GM23248 (cell line): ENCODE results near the gene FAM110A.

ENCODE experiments used
- EZH2 ChIP-seq: fragments of 200-600 bp; sonication (generic); IDR thresholded peaks from 2 replicates; pipeline ENCODE4 v1.6.1; 2018; ENCODE audit warnings: antibody characterized with exemption, mild to moderate bottlenecking; ENCODE audit not compliant: insufficient read depth, poor library complexity, severe bottlenecking
- EZH2phosphoT487 ChIP-seq: fragments of 200-600 bp; sonication (generic); IDR thresholded peaks from 2 replicates; pipeline ENCODE4 v1.6.1; 2018; ENCODE audit warnings: antibody characterized with exemption, moderate library complexity, mild to moderate bottlenecking, low read depth; ENCODE audit not compliant: insufficient read depth

DNA sequence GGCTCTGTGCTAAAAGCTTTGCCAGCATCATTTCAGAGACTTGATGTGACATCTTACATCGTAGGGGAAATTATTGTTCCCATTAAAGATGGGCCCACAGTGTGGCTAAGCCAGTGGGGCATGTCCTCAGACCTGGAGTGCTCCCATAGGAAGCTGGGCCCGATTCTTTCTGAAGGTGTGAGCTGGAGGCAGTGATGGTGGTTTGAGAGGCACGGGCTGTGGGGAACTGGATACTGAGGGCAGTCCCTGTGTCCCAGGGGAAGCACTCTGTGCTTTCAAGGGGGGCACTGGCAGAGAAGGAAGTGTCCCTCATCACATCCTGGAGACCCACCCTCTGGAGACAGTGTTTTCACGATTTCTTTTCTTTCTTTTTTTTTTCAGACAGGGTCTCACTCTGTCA, 8.6 kb upstream of the FAM110A start:
- TF ChIP-seq EZH2 (no peak), EZH2phosphoT487 (no peak)
